ENCODE measurements around the gene RAB31. TPM values are rescaled to one million over a fixed set of nuclear protein-coding genes. Genes with fewer than 3 reads are reported as not detected.

Gene RAB31
- polyA plus RNA-seq, 2 of the 4 experiments (the other 2 are of a cell fraction): 16.9 to 46.3 TPM

DNA sequence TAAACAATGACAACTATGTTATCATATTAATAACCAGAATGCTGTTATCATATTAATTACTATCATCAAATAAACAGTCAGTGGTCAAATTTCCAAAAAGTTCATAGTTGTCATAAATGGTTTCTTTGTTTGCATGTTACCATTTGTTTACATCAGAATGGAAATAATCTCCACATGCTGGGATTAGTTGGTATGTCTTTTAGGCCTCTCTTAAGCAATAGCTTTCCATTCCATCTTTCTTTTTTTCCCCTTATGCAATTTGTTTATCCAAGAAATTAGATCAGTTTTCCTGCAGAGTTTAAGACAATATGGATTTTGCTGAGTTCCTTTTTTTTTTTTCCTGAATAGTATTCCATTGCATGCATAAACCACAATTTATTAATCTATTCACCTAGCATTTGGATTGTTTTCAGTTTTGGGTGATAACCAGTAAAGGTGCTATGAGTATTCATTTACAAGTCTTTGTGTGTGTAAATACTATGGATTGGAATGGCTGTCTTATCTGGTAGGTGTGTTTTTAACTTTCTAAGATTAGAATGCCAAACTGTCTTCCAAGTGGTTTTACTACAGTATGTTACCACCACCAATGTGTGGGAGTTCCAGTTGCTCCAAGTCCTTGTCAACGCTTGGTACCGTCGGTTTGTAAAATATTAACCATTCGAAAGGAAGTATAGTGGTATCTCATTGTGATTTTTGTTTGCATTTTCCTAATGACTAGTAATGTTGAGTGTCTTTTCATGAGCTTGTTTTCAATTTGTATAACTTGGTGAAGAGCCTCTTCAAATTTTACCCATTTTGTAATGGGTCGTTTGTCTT is 144.4 kb downstream of the RAB31 start:
- Histone ChIP-seq H3K27ac (no peak overlapping the region), H3K4me1 (peaks cover 12% of the 10 kb centered on the region; the same call in 2 of the 3 replicates), H3K4me2 (no peak overlapping the region), H3K4me3 (no peak overlapping the region), H3K9me3 (peaks cover 7% of the 10 kb centered on the region; the same call in 1 of the 3 replicates)
- ATAC-seq (no peak), FAIRE-seq (no peak), DNase-seq (ENCODE audit: low read depth in 1 of 2, low spot score in 1 of 2) (peak in 1 of 2 experiments; percentile 27)
- WGBS (ENCODE audit: missing lambda C conversion rate): 83% methylated on average over 5 of the region's 5 CpGs
- no peak for TF ChIP-seq RNF2 (IDR thresholded peaks at IDR 0.05; ENCODE audit: borderline replicate concordance, low read depth)
- TF ChIP-seq MAFK (IDR thresholded peaks at IDR 0.05; ENCODE audit: partially characterized antibody): peak; percentile 4
- TF ChIP-seq, protein P1, sequence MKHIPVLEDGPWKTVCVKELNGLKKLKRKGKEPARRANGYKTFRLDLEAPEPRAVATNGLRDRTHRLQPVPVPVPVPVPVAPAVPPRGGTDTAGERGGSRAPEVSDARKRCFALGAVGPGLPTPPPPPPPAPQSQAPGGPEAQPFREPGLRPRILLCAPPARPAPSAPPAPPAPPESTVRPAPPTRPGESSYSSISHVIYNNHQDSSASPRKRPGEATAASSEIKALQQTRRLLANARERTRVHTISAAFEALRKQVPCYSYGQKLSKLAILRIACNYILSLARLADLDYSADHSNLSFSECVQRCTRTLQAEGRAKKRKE (CRISPR knock-in tag; IDR thresholded peaks at IDR 0.05; ENCODE audit: low read depth): no peak
- TF ChIP-seq RFX5 (IDR thresholded peaks at IDR 0.05): no peak
- no peak for TF ChIP-seq SREBF2 (IDR thresholded peaks at IDR 0.05)
- no peak for TF ChIP-seq TP53 (CRISPR knock-in tag; IDR thresholded peaks at IDR 0.05)
- no peak for TF ChIP-seq BHLHE40 (IDR thresholded peaks at IDR 0.05; ENCODE audit: low read depth, low read length)
- ChIA-PET CTCF (interaction anchor here (1.4 kb wide), 1 partner anchor 10 kb away, joined by 3 read pairs; no protein-coding TSS in a partner anchor), POLR2A (no interaction called here)

DNA sequence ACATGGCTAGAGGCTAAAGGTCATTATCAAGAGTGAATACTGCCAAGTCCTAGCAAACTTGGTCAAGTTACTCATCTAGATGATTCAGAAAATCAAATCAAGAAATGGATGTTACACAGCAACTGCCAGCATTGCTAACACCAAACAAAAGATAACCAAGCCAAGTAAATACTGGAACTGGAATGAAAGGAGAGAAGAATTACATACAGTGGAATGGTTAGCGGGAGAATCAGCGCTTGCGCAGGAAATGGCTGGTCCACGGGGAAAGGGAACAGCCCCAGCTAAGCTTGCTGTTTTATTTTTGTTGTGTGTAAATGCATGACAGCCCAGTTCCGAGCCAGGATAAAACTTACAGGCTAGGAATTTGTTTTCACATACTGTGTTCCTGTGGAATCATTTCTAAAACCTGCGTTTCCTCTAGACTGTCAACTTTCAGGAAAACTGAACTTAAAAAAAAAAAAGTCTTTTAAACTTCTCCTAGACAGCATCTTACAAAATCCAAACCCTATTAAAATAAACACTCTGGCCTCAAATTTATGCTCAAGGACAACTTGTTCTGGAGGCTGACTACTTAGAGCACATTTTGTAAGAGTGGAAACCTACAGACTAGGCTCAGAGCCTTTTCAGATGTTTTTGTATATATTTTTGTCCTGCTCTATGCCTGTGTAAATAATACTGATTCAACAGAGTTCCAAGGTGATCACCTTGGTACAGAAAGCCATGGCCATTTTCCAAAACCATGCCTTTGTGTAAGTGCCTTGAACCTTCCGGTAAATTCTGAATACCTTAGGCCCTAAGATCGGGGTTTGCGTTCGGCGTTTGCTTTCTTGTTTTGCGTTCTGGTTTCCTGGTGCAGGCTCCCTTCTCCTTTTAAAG is 146.9 kb downstream of the RAB31 start:
- peaks cover 7% of the 10 kb centered on the region; the same call in 1 of the 3 replicates for H3K9me3 ChIP-seq
- 85% methylated on average over 12 of the region's 12 CpGs for WGBS (ENCODE audit: missing lambda C conversion rate)
- peak overlapping the region; percentile 24 to 46; a peak in 2 of 6 replicates for H3K27ac ChIP-seq
- CTCF ChIA-PET: no interaction called here
- no peak for ATAC-seq
- H3K4me2 ChIP-seq: no peak overlapping the region
- H3K4me3 ChIP-seq: no peak overlapping the region
- POLR2A ChIA-PET: no interaction called here
- H3K4me1 ChIP-seq: peaks cover 12% of the 10 kb centered on the region; the same call in 2 of the 3 replicates
- FAIRE-seq: no peak
- DNase-seq (ENCODE audit: low read depth in 1 of 2, low spot score in 1 of 2): no peak
- TF ChIP-seq ZNF302 (CRISPR knock-in tag; IDR thresholded peaks at IDR 0.05) (no peak), SREBF2 (IDR thresholded peaks at IDR 0.05) (no peak), EHMT2 (IDR thresholded peaks at IDR 0.05; ENCODE audit: low read depth) (no peak)

DNA sequence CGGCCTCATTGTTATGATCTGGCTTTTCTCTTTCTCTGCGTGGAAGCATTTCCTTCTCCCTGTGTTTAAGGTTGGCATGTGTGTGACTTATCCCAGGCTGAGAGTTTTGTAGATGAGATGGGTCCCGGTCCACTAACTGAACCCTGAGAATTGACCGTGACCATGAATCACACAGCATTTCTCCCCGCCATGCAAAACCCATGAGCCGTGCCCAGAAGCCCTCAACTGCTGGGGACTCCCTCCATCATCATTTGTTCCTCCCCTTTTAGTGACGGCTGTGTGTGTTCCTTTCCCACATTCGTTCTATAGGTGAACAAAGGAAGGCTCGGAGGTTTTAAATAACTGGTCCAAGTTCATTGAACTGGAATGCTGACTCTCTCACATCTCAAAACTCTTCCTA is 147.6 kb downstream of the RAB31 start:
- Histone ChIP-seq H3K4me1 (peaks cover 12% of the 10 kb centered on the region; the same call in 2 of the 3 replicates), H3K4me2 (no peak overlapping the region), H3K9me3 (peaks cover 7% of the 10 kb centered on the region; the same call in 1 of the 3 replicates), H3K27ac (peak overlapping the region; percentile 24 to 46; a peak in 1 of 6 replicates), H3K4me3 (no peak overlapping the region)
- DNase-seq (ENCODE audit: low read depth in 1 of 2, low spot score in 1 of 2) (no peak), ATAC-seq (no peak), FAIRE-seq (no peak)
- TF ChIP-seq, protein P2, sequence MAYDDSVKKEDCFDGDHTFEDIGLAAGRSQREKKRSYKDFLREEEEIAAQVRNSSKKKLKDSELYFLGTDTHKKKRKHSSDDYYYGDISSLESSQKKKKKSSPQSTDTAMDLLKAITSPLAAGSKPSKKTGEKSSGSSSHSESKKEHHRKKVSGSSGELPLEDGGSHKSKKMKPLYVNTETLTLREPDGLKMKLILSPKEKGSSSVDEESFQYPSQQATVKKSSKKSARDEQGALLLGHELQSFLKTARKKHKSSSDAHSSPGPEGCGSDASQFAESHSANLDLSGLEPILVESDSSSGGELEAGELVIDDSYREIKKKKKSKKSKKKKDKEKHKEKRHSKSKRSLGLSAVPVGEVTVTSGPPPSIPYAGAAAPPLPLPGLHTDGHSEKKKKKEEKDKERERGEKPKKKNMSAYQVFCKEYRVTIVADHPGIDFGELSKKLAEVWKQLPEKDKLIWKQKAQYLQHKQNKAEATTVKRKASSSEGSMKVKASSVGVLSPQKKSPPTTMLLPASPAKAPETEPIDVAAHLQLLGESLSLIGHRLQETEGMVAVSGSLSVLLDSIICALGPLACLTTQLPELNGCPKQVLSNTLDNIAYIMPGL (CRISPR knock-in tag; IDR thresholded peaks at IDR 0.05; ENCODE audit: borderline replicate concordance): no peak
- TF ChIP-seq NPAS2 (CRISPR knock-in tag; IDR thresholded peaks at IDR 0.05; ENCODE audit: borderline replicate concordance): no peak
- no peak for TF ChIP-seq RNF2 (IDR thresholded peaks at IDR 0.05; ENCODE audit: borderline replicate concordance, low read depth)
- TF ChIP-seq HDAC2 (IDR thresholded peaks at IDR 0.05): no peak
- TF ChIP-seq, protein P3, sequence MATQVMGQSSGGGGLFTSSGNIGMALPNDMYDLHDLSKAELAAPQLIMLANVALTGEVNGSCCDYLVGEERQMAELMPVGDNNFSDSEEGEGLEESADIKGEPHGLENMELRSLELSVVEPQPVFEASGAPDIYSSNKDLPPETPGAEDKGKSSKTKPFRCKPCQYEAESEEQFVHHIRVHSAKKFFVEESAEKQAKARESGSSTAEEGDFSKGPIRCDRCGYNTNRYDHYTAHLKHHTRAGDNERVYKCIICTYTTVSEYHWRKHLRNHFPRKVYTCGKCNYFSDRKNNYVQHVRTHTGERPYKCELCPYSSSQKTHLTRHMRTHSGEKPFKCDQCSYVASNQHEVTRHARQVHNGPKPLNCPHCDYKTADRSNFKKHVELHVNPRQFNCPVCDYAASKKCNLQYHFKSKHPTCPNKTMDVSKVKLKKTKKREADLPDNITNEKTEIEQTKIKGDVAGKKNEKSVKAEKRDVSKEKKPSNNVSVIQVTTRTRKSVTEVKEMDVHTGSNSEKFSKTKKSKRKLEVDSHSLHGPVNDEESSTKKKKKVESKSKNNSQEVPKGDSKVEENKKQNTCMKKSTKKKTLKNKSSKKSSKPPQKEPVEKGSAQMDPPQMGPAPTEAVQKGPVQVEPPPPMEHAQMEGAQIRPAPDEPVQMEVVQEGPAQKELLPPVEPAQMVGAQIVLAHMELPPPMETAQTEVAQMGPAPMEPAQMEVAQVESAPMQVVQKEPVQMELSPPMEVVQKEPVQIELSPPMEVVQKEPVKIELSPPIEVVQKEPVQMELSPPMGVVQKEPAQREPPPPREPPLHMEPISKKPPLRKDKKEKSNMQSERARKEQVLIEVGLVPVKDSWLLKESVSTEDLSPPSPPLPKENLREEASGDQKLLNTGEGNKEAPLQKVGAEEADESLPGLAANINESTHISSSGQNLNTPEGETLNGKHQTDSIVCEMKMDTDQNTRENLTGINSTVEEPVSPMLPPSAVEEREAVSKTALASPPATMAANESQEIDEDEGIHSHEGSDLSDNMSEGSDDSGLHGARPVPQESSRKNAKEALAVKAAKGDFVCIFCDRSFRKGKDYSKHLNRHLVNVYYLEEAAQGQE (IDR thresholded peaks at IDR 0.05): no peak
- TF ChIP-seq SMC3 (IDR thresholded peaks at IDR 0.05): no peak
- TF ChIP-seq TFCP2L1 (CRISPR knock-in tag; IDR thresholded peaks at IDR 0.05): no peak
- TF ChIP-seq, protein P4, sequence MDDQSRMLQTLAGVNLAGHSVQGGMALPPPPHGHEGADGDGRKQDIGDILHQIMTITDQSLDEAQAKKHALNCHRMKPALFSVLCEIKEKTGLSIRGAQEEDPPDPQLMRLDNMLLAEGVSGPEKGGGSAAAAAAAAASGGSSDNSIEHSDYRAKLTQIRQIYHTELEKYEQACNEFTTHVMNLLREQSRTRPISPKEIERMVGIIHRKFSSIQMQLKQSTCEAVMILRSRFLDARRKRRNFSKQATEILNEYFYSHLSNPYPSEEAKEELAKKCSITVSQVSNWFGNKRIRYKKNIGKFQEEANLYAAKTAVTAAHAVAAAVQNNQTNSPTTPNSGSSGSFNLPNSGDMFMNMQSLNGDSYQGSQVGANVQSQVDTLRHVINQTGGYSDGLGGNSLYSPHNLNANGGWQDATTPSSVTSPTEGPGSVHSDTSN (IDR thresholded peaks at IDR 0.05): no peak
- no peak for TF ChIP-seq HOXB5 (CRISPR knock-in tag; IDR thresholded peaks at IDR 0.05)
- TF ChIP-seq FOSB (CRISPR knock-in tag; IDR thresholded peaks at IDR 0.05): no peak
- no peak for TF ChIP-seq ZC3H11A (IDR thresholded peaks at IDR 0.05)
- TF ChIP-seq HOXB13 (CRISPR knock-in tag; IDR thresholded peaks at IDR 0.05; ENCODE audit: low read depth): no peak
- ChIA-PET CTCF (no interaction called here), POLR2A (no interaction called here)
- 94% methylated on average over 9 of the region's 9 CpGs for WGBS (ENCODE audit: missing lambda C conversion rate)

Data from A549 (cell line).